ENCODE data around the gene C1GALT1. TPM values are rescaled to one million over a fixed set of nuclear protein-coding genes. Genes with fewer than 3 reads are reported as not detected.
"Not testable (repeated sequence)": the region's sequence is repeated elsewhere in the genome, so short reads cannot be mapped to it uniquely, and the experiment has no call there.

Gene C1GALT1
- total RNA-seq, 2 experiments from 2014 or later, result 39.0 to 39.5 TPM

DNA sequence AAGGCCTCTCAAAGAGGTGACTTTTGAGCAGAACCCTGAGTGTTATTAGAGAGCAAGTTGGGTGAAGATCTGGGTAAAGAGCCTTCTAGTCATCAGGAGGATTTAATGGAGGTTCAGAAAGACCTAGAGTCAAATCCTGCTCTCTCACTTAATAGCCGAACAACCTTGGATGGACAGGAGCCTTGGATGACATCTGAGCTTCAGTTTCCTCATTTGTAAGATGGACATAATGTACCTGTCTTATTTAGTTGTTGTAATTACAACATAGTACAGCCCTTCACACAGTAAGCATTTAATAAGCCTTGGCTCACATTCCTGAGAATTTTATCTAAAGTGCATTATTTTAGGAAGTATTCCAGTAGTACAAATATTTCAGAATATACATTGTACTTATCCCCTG lies 57.0 kb downstream of the C1GALT1 start:
- H3K36me3 Mint-ChIP-seq (ENCODE audit: low read depth), result peaks cover 50% of the 10 kb centered on the region
- CTCF ChIA-PET, result no interaction called here
- POLR2A ChIA-PET, result no interaction called here

GRCh38 chr7:7242899-7243298 lies 60.6 kb downstream of the C1GALT1 start:
- POLR2A ChIA-PET, result no interaction called here
- Mint-ChIP-seq H3K4me3 (no peak overlapping the region), H3K36me3 (ENCODE audit: low read depth) (peaks cover 48% of the 10 kb centered on the region), H3K27me3 (no peaks in the 10 kb centered on the region), H3K27ac (no peak overlapping the region), H3K9me3 (no peaks in the 10 kb centered on the region), H3K4me1 (ENCODE audit: low read depth) (peaks cover 15% of the 10 kb centered on the region)
- no peak for ATAC-seq
- TF ChIP-seq, protein P1, sequence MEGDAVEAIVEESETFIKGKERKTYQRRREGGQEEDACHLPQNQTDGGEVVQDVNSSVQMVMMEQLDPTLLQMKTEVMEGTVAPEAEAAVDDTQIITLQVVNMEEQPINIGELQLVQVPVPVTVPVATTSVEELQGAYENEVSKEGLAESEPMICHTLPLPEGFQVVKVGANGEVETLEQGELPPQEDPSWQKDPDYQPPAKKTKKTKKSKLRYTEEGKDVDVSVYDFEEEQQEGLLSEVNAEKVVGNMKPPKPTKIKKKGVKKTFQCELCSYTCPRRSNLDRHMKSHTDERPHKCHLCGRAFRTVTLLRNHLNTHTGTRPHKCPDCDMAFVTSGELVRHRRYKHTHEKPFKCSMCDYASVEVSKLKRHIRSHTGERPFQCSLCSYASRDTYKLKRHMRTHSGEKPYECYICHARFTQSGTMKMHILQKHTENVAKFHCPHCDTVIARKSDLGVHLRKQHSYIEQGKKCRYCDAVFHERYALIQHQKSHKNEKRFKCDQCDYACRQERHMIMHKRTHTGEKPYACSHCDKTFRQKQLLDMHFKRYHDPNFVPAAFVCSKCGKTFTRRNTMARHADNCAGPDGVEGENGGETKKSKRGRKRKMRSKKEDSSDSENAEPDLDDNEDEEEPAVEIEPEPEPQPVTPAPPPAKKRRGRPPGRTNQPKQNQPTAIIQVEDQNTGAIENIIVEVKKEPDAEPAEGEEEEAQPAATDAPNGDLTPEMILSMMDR (IDR thresholded peaks at IDR 0.05), result no peak
- intact Hi-C loops (cut with micrococcal nuclease), result no loop called here
- DNase-seq, result no peak
- CTCF ChIA-PET, result interaction anchor here (1.2 kb wide), 1 partner anchor 140 kb away, joined by 3 read pairs; no protein-coding TSS in a partner anchor

More for the DNA sequence above, 57.0 kb downstream of the C1GALT1 start:
- H3K27me3 Mint-ChIP-seq, result no peaks in the 10 kb centered on the region
- no peak overlapping the region for H3K27ac Mint-ChIP-seq
- intact Hi-C loops (cut with micrococcal nuclease), result no loop called here
- DNase-seq (no peak), ATAC-seq (no peak)
- no peak overlapping the region for H3K4me3 Mint-ChIP-seq
- TF ChIP-seq, protein P1 (IDR thresholded peaks at IDR 0.05), result no peak
- no peaks in the 10 kb centered on the region for H3K9me3 Mint-ChIP-seq
- H3K4me1 Mint-ChIP-seq (ENCODE audit: low read depth), result peaks cover 10% of the 10 kb centered on the region

- DNase-seq; ATAC-seq; H3K27me3 Mint-ChIP-seq; POLR2A ChIA-PET; H3K27ac Mint-ChIP-seq; CTCF ChIA-PET; H3K4me3 Mint-ChIP-seq; H3K9me3 Mint-ChIP-seq; intact Hi-C loops (cut with micrococcal nuclease): not testable (repeated sequence)
- peaks cover 30% of the 10 kb centered on the region for H3K36me3 Mint-ChIP-seq (ENCODE audit: low read depth)
- peaks cover 13% of the 10 kb centered on the region for H3K4me1 Mint-ChIP-seq (ENCODE audit: low read depth)
Measured at GRCh38 chr7:7245233-7245632, 62.9 kb downstream of the C1GALT1 start.

DNA sequence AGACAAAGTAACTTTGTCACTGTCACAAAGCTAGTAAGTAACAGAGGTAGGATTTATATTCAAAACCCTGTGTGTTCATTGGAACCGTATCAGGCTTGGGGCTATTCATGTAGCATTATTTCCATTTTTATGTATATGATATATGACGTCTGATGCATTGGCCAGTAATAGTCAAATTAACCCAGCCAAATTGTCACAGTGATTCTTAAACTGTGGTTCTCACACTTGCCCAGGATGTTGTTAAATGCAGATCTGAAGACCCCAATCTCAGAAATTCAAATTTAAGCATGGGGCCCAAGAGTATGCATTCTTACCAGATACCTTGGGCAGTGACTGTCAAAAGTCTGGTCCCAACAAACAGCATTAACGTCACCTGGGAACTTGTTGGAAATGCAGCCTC lies 63.9 kb downstream of the C1GALT1 start:
- no peak overlapping the region for H3K4me3 Mint-ChIP-seq
- TF ChIP-seq, protein P1 (IDR thresholded peaks at IDR 0.05), result no peak
- no peak for DNase-seq
- no peaks in the 10 kb centered on the region for H3K9me3 Mint-ChIP-seq
- ATAC-seq, result no peak
- ChIA-PET CTCF (no interaction called here), POLR2A (no interaction called here)
- peaks cover 13% of the 10 kb centered on the region for H3K4me1 Mint-ChIP-seq (ENCODE audit: low read depth)
- intact Hi-C loops (cut with micrococcal nuclease), result no loop called here
- H3K27ac Mint-ChIP-seq, result no peak overlapping the region
- no peaks in the 10 kb centered on the region for H3K27me3 Mint-ChIP-seq
- H3K36me3 Mint-ChIP-seq (ENCODE audit: low read depth), result peaks cover 27% of the 10 kb centered on the region

- H3K27ac Mint-ChIP-seq, result no peak overlapping the region
Measured at GRCh38 chr7:7247658-7248057, 65.3 kb downstream of the C1GALT1 start.

More at GRCh38 chr7:7247658-7248057, 65.3 kb downstream of the C1GALT1 start:
- Mint-ChIP-seq H3K4me3 (no peak overlapping the region), H3K36me3 (ENCODE audit: low read depth) (peaks cover 32% of the 10 kb centered on the region), H3K4me1 (ENCODE audit: low read depth) (peaks cover 13% of the 10 kb centered on the region), H3K27me3 (no peaks in the 10 kb centered on the region), H3K9me3 (no peaks in the 10 kb centered on the region)
- ATAC-seq, result no peak
- no peak for DNase-seq
- POLR2A ChIA-PET, result no interaction called here
- intact Hi-C loops (cut with micrococcal nuclease), result no loop called here
- CTCF ChIA-PET, result no interaction called here
- TF ChIP-seq, protein P1 (IDR thresholded peaks at IDR 0.05), result no peak

Measured in activated CD8-positive, alpha-beta T cell treated with anti-CD3 and anti-CD28 coated beads for 36 hours (primary cell).